Liver (tissue), 3 donors: ENCODE measurements around the gene RELL1.

Experiments
- ATF3 ChIP-seq: IDR thresholded peaks from 2 replicates; pipeline ENCODE4 v1.6.1; 2016; ENCODE audit warnings: antibody characterized with exemption
- CTCF ChIP-seq: fragments of 150-350 bp; IDR thresholded peaks from 2 replicates; pipeline ENCODE4 v1.5.1; 2017; ENCODE audit warnings: improper control_type of control experiment, low read depth, low read length; ENCODE audit not compliant: missing input control
- HNF4A ChIP-seq, 2 donors: conservative IDR thresholded peaks; 2 replicates each; pipeline ENCODE4 v1.6.1; 2016; ENCODE audit warnings: antibody characterized with exemption in 2 of 2, mild to moderate bottlenecking in 2 of 2
- JUND ChIP-seq, 2 donors: IDR thresholded peaks; 2 replicates each; pipeline ENCODE4 v1.6.1; 2016; ENCODE audit warnings: antibody characterized with exemption in 2 of 2
- MAX ChIP-seq: IDR thresholded peaks from 2 replicates; pipeline ENCODE4 v1.6.1; 2016; ENCODE audit warnings: antibody characterized with exemption
- RAD21 ChIP-seq, 2 donors: IDR thresholded peaks; 2 replicates each; pipeline ENCODE4 v1.6.1; 2016; ENCODE audit warnings: antibody characterized with exemption in 2 of 2, mild to moderate bottlenecking in 2 of 2
- REST ChIP-seq: IDR thresholded peaks from 2 replicates; pipeline ENCODE4 v1.6.1; 2016; ENCODE audit warnings: antibody characterized with exemption, mild to moderate bottlenecking
- SP1 ChIP-seq: IDR thresholded peaks from 2 replicates; pipeline ENCODE4 v1.6.1; 2018; ENCODE audit warnings: antibody characterized with exemption, mild to moderate bottlenecking
- TAF1 ChIP-seq: conservative IDR thresholded peaks from 2 replicates; pipeline ENCODE4 v1.6.1; 2016; ENCODE audit warnings: antibody characterized with exemption, mild to moderate bottlenecking
- YY1 ChIP-seq: IDR thresholded peaks from 2 replicates; pipeline ENCODE4 v1.6.1; 2016; ENCODE audit warnings: antibody characterized with exemption, mild to moderate bottlenecking
- donor health status: healthy.
- donor health status: healthy.

- no peak for TF ChIP-seq YY1
- no peak for TF ChIP-seq CTCF
- TF ChIP-seq TAF1: no peak
- no peak for TF ChIP-seq MAX
- TF ChIP-seq ATF3: no peak
- no peak for TF ChIP-seq HNF4A (conservative IDR thresholded peaks at IDR 0.05)
- TF ChIP-seq REST: no peak
- no peak for TF ChIP-seq SP1
- no peak for TF ChIP-seq JUND (IDR thresholded peaks at IDR 0.05)
- TF ChIP-seq RAD21 (IDR thresholded peaks at IDR 0.05): no peak
These were observed 81.7 kb downstream of the RELL1 start for GRCh38 chr4:37604461-37604860.
